ENCODE results near the gene ARHGAP10.

DNA sequence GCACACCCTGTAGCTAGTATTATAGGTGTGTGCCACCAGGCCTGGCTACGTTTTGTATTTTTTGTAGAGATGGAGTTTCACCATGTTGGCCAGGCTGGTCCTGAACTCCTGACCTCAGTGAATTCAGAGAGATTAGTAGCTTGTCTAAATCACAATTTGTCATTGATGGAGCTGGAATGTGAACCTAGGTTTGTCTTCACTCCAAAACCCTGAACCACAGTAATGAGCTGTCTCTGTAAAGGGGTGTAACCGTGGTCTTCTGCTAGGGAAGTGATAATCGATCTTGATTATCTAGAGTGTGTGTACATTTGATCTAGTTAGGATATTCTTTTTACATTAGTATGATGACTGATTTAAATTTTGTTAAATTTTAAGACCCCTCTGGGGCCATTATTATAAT, 8.3 kb downstream of the ARHGAP10 start:
- TF ChIP-seq GATA3 (IDR thresholded peaks at IDR 0.05; ENCODE audit: low read depth, low read length) (no peak), GATA2 (IDR thresholded peaks at IDR 0.05; ENCODE audit: low read depth, low read length) (no peak)

Data from SH-SY5Y (cell line).